SK-N-SH treated with all-trans-retinoic acid at 6 μM for 48 hours (cell line): Measurements from ENCODE around the gene RAB31.

Experiments used
- ATAC-seq: fragments of 200-7000 bp; cut with Tn5 transposase; 3 replicates; pipeline ENCODE4 v1.9.1; 2020; ENCODE audit warnings: mild to moderate bottlenecking, moderate library complexity
- ARNTL ChIP-seq: fragments of 450-650 bp; formaldehyde crosslinking; IDR thresholded peaks from 2 replicates; pipeline ENCODE4 v1.5.0; 2020; ENCODE audit warnings: low read depth, mild to moderate bottlenecking, moderate library complexity, borderline replicate concordance
- BACH2 ChIP-seq: fragments of 250-450 bp; sonication (Bioruptor Pico); IDR thresholded peaks from 2 replicates; pipeline ENCODE4 v1.9.0; 2021; ENCODE audit warnings: mild to moderate bottlenecking, borderline replicate concordance
- CSDC2 ChIP-seq: fragments of 250-450 bp; sonication (Bioruptor Pico); IDR thresholded peaks from 2 replicates; pipeline ENCODE4 v1.5.0; 2020; ENCODE audit warnings: mild to moderate bottlenecking, moderate library complexity
- CSRNP3 ChIP-seq: fragments of 250-450 bp; sonication (Bioruptor Pico); IDR thresholded peaks from 2 replicates; pipeline ENCODE4 v1.5.1; 2021; ENCODE audit warnings: mild to moderate bottlenecking, moderate library complexity
- ESRRG ChIP-seq: fragments of 250-450 bp; sonication (Bioruptor Pico); IDR thresholded peaks from 2 replicates; pipeline ENCODE4 v1.6.1; 2021; ENCODE audit warnings: mild to moderate bottlenecking
- GLIS3 ChIP-seq: fragments of 250-450 bp; sonication (Bioruptor Pico); IDR thresholded peaks from 2 replicates; pipeline ENCODE4 v1.5.0; 2020; ENCODE audit warnings: mild to moderate bottlenecking, moderate library complexity
- ISL1 ChIP-seq: fragments of 250-450 bp; sonication (Bioruptor Pico); IDR thresholded peaks from 2 replicates; pipeline ENCODE4 v2.1.2; 2022; ENCODE audit warnings: mild to moderate bottlenecking, moderate library complexity
- OSR1 ChIP-seq: fragments of 250-450 bp; sonication (Bioruptor Pico); IDR thresholded peaks from 2 replicates; pipeline ENCODE4 v1.8.0; 2022; ENCODE audit warnings: moderate library complexity, mild to moderate bottlenecking, inconsistent platforms
- PATZ1 ChIP-seq: fragments of 250-450 bp; sonication (Bioruptor Pico); IDR thresholded peaks from 2 replicates; pipeline ENCODE4 v1.8.0; 2020; ENCODE audit warnings: mild to moderate bottlenecking, moderate library complexity, borderline replicate concordance
- PPARA ChIP-seq: fragments of 250-450 bp; sonication (Bioruptor Pico); IDR thresholded peaks from 2 replicates; pipeline ENCODE4 v1.5.0; 2020; ENCODE audit warnings: mild to moderate bottlenecking, borderline replicate concordance
- RARB ChIP-seq: fragments of 250-450 bp; sonication (Bioruptor Pico); IDR thresholded peaks from 2 replicates; pipeline ENCODE4 v1.8.0; 2021; ENCODE audit warnings: mild to moderate bottlenecking, moderate library complexity
- SNAI2 ChIP-seq: fragments of 250-450 bp; sonication (Bioruptor Pico); IDR thresholded peaks from 2 replicates; pipeline ENCODE4 v1.5.0; 2020; ENCODE audit warnings: mild to moderate bottlenecking, moderate library complexity
- TCF4 ChIP-seq: fragments of 250-450 bp; sonication (Bioruptor Pico); IDR thresholded peaks from 2 replicates; pipeline ENCODE4 v1.8.0; 2021; ENCODE audit warnings: mild to moderate bottlenecking, moderate library complexity, borderline replicate concordance
- TOX ChIP-seq: fragments of 250-450 bp; sonication (Bioruptor Pico); IDR thresholded peaks from 2 replicates; pipeline ENCODE4 v1.8.0; 2021; ENCODE audit warnings: mild to moderate bottlenecking, moderate library complexity, borderline replicate concordance
- ZC3H10 ChIP-seq: fragments of 250-450 bp; sonication (Bioruptor Pico); IDR thresholded peaks from 2 replicates; pipeline ENCODE4 v1.5.1; 2021; ENCODE audit warnings: mild to moderate bottlenecking, moderate library complexity
- ZFP3 ChIP-seq: fragments of 250-450 bp; sonication (Bioruptor Pico); IDR thresholded peaks from 2 replicates; pipeline ENCODE4 v1.5.0; 2020; ENCODE audit warnings: mild to moderate bottlenecking, moderate library complexity
- ZFP30 ChIP-seq: fragments of 450-650 bp; formaldehyde crosslinking; IDR thresholded peaks from 2 replicates; pipeline ENCODE4 v1.5.0; 2022; ENCODE audit warnings: mild to moderate bottlenecking, moderate library complexity
- ZNF70 ChIP-seq: fragments of 450-650 bp; formaldehyde crosslinking; IDR thresholded peaks from 2 replicates; pipeline ENCODE4 v1.5.0; 2020; ENCODE audit warnings: mild to moderate bottlenecking, moderate library complexity
- ZNF8 ChIP-seq: fragments of 450-650 bp; formaldehyde crosslinking; IDR thresholded peaks from 2 replicates; pipeline ENCODE4 v1.5.0; 2020; ENCODE audit warnings: mild to moderate bottlenecking, moderate library complexity
- TF ChIP-seq, protein P1 (sequence below): fragments of 250-450 bp; sonication (Bioruptor Pico); IDR thresholded peaks from 2 replicates; pipeline ENCODE4 v1.5.1; 2020; ENCODE audit warnings: low read depth, mild to moderate bottlenecking, moderate library complexity

Gene RAB31

DNA sequence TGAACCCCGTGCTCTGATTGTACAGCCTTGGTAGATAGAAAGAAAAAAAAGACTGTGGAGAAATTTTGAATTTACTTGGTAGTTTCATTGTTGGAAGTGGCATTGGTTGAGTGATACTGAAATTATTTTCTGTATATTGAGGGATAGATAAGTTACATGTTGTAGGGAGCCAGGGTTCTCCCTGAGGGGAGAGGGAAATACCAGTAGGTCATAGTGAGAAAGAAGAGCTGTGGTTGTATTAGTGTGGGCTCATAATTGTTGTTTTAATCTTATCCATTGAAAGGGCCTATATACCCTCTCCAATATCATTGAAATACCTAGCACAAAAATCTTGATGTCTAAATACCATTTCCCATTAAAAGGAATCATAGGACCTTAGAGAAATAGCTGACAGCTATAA lies 16.9 kb upstream of the RAB31 start (continued):
- no peak for TF ChIP-seq ZNF8 (CRISPR knock-in tag)
- no peak for TF ChIP-seq TCF4 (CRISPR knock-in tag)
- no peak for TF ChIP-seq OSR1
- TF ChIP-seq SNAI2 (CRISPR knock-in tag): no peak
- no peak for TF ChIP-seq ARNTL (CRISPR knock-in tag)

- ATAC-seq: no peak
- no peak for TF ChIP-seq ZC3H10 (CRISPR knock-in tag)
- TF ChIP-seq RARB (CRISPR knock-in tag): no peak
- TF ChIP-seq PATZ1 (CRISPR knock-in tag): no peak
- TF ChIP-seq CSRNP3 (CRISPR knock-in tag): no peak
- no peak for TF ChIP-seq ZFP3 (CRISPR knock-in tag)
- TF ChIP-seq ESRRG (CRISPR knock-in tag): no peak
Observed at GRCh38 chr18:9694174-9694573, 13.9 kb upstream of the RAB31 start.

GRCh38 chr18:9694952-9695495 lies 13.1 kb upstream of the RAB31 start:
- TF ChIP-seq ZFP30 (CRISPR knock-in tag) (no peak), OSR1 (no peak), TCF4 (CRISPR knock-in tag) (no peak), ARNTL (CRISPR knock-in tag) (no peak), ZNF70 (no peak), TOX (CRISPR knock-in tag) (no peak), ZFP3 (CRISPR knock-in tag) (no peak), SNAI2 (CRISPR knock-in tag) (no peak), BACH2 (no peak), CSDC2 (CRISPR knock-in tag) (no peak), GLIS3 (no peak), PPARA (CRISPR knock-in tag) (no peak), ZNF8 (CRISPR knock-in tag) (no peak)
- TF ChIP-seq, protein P1, sequence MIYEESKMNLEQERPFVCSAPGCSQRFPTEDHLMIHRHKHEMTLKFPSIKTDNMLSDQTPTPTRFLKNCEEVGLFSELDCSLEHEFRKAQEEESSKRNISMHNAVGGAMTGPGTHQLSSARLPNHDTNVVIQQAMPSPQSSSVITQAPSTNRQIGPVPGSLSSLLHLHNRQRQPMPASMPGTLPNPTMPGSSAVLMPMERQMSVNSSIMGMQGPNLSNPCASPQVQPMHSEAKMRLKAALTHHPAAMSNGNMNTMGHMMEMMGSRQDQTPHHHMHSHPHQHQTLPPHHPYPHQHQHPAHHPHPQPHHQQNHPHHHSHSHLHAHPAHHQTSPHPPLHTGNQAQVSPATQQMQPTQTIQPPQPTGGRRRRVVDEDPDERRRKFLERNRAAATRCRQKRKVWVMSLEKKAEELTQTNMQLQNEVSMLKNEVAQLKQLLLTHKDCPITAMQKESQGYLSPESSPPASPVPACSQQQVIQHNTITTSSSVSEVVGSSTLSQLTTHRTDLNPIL (CRISPR knock-in tag): no peak
- TF ChIP-seq, all 23 proteins: peak for 0
- ATAC-seq: no peak

GRCh38 chr18:9695605-9696004 lies 12.5 kb upstream of the RAB31 start:
- ATAC-seq: no peak
- TF ChIP-seq GLIS3 (no peak), CSDC2 (CRISPR knock-in tag) (no peak), PATZ1 (CRISPR knock-in tag) (no peak), ISL1 (CRISPR knock-in tag) (no peak), RARB (CRISPR knock-in tag) (no peak), ZC3H10 (CRISPR knock-in tag) (no peak), ESRRG (CRISPR knock-in tag) (no peak), ARNTL (CRISPR knock-in tag) (no peak), CSRNP3 (CRISPR knock-in tag) (no peak)
- TF ChIP-seq, all 23 proteins: peak for 0
